Gastrocnemius medialis (tissue), 4 donors: ENCODE results near the gene ANTXR1.

ENCODE experiments used
- CTCF ChIP-seq, 5 experiments: fragments of 450-650 bp in 3 of 5; fragments of 200-600 bp in 2 of 5; sonication (generic) in 2 of 5; IDR thresholded peaks in 4 of 5; conservative IDR thresholded peaks in 1 of 5; 1 replicate in 4 of 5; 2 replicates in 1 of 5; pipeline ENCODE4 v1.5.1; 2016 to 2019; ENCODE audit warnings: antibody characterized with exemption in 5 of 5, mild to moderate bottlenecking in 3 of 5, moderate library complexity in 3 of 5
- POLR2A ChIP-seq, 2 donors: fragments of 450-650 bp; IDR thresholded peaks; one replicate each; pipeline ENCODE4 v1.6.1; 2017; ENCODE audit warnings: antibody characterized with exemption in 2 of 2, mild to moderate bottlenecking in 2 of 2, moderate library complexity in 2 of 2

GRCh38 chr2:69224512-69224837 is 211.5 kb downstream of the ANTXR1 start:
- TF ChIP-seq CTCF (IDR thresholded peaks at IDR 0.05 in 4 of 5, conservative IDR thresholded peaks at IDR 0.05 in 1 of 5) (no peak), POLR2A (IDR thresholded peaks at IDR 0.05) (no peak)
